ENCODE data around the gene KRT17.

DNA sequence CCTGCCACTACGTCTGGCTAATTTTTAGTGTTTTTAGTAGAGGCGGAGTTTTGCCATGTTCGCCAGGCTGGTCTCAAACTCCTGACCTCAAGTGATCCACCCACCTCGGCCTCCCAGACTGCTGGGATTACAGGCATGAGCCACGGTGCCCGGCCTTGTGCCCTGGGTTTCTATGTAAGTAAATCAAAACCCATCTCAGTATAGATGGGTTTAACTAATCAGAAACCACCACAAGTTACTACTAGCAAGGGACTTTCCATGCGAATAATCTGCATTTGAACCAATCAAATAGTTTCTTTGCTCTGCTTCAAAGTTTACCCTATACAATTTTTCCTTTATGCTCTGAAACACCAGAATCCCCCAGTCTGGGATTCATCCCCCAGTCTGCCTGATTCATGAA is 47.8 kb upstream of the KRT17 start:
- TF ChIP-seq POLR2A (IDR thresholded peaks at IDR 0.05; ENCODE audit: low read length), result no peak
- TF ChIP-seq GATA1 (IDR thresholded peaks at IDR 0.05; ENCODE audit: low read depth, low read length), result no peak

All from erythroblast (primary cell).